Activated CD4-positive, alpha-beta T cell treated with anti-CD3 and anti-CD28 coated beads, Interleukin-2, Interleukin-4, amounts not matched to agents 100 ng/mL and 50 ng/mL, durations not matched to agents 16 hours and 8 hours (primary cell): ENCODE results near the gene GABRP.
"Not testable (repeated sequence)": the region's sequence is repeated elsewhere in the genome, so short reads cannot be mapped to it uniquely, and the experiment has no call there.

Experiments used
- DNase-seq: peaks from one replicate; pipeline ENCODE4 v3.0.0-alpha.2; 2020; ENCODE audit warnings: low spot score

Gene GABRP

DNA sequence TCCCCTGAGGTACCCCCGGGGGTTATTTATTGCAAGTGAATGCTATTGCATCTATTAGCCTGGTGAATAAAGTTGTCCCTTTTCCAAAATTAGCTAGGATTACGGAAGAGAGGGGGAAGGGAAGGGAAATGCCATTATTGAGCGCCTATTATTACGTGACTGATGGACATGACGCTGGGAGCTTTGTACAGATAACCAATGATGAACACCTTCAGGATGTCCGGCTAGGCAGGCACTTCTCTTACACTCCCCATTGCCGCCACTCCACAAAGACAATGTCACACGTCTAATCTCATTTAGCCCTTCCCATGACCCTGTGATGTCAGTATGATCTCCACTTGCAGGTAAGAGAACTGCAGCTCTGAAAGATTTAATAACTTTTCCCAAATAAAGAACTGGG lies 9.4 kb downstream of the GABRP start:
- DNase-seq, result no peak

DNA sequence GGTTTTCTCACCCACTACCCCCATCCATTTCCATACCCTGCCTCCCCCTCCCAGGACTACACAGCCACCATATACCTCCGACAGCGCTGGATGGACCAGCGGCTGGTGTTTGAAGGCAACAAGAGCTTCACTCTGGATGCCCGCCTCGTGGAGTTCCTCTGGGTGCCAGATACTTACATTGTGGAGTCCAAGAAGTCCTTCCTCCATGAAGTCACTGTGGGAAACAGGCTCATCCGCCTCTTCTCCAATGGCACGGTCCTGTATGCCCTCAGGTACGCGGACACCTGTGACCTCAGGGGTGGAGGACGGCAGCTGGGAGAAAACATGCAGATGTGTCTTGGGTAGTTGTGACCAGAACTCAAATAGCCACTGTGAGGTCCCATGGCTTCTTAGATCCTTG lies 11.6 kb downstream of the GABRP start:
- no peak for DNase-seq

DNA sequence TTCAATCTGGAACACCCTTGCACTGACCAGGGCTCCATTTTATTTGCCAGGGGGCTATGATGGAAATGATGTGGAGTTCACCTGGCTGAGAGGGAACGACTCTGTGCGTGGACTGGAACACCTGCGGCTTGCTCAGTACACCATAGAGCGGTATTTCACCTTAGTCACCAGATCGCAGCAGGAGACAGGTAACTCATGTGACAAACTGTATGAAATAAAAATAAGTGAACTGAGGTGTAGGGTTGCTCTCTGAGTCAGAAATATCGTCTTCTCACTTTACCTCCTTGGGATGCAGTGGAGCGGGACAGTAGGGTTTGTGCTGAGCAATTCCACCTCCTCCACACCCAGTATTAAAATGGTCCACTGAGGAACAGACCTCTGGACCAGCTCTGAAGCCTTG lies 22.1 kb downstream of the GABRP start:
- DNase-seq, result no peak

DNA sequence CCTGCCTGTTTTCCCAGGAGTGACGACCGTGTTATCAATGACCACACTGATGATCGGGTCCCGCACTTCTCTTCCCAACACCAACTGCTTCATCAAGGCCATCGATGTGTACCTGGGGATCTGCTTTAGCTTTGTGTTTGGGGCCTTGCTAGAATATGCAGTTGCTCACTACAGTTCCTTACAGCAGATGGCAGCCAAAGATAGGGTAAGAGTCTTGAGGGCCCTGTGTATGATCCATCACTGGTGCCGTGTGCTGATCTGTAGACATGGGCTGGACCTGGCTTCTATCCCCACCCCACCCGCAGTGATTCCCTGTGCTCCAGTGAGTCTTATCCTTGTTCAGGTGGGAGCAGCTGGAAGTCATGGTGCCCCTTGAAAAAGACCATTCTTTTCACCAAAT lies 26.0 kb downstream of the GABRP start:
- no peak for DNase-seq

DNA sequence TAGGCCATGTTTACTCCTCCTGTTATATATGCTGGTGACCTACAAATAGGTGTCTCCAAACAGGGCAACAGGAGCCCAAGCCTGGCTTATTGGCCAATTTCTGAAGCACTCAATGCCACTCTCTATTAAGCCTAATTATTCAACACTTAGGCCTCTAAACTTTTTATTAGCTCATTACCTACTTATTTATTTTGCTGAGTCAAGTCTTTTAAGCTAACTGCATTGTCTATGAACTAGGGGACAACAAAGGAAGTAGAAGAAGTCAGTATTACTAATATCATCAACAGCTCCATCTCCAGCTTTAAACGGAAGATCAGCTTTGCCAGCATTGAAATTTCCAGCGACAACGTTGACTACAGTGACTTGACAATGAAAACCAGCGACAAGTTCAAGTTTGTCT lies 28.2 kb downstream of the GABRP start:
- DNase-seq, result no peak

DNA sequence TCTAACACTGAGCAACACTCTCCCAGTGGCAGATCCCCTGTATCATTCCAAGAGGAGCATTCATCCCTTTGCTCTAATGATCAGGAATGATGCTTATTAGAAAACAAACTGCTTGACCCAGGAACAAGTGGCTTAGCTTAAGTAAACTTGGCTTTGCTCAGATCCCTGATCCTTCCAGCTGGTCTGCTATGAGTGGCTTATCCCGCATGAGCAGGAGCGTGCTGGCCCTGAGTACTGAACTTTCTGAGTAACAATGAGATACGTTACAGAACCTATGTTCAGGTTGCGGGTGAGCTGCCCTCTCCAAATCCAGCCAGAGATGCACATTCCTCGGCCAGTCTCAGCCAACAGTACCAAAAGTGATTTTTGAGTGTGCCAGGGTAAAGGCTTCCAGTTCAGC lies 29.7 kb downstream of the GABRP start:
- DNase-seq, result no peak

DNA sequence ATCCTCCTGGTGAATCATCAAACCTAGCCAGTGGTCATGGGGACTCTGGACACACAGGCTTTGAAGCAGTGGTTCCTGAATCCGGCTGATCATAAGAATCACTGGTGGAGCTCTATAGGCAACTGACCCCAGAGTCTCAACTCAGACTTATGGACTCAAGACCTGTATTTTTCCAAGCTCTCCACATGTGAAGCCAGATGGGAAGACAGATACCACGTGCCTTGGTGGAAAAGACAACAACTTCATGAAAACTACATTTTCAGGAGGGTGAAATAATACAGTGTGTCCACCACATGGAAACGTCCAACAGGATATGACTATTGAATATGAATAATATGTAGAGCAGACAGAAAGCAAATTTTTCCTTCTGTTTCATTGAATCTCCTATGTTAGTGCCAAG lies 33.7 kb downstream of the GABRP start:
- DNase-seq, result no peak

DNA sequence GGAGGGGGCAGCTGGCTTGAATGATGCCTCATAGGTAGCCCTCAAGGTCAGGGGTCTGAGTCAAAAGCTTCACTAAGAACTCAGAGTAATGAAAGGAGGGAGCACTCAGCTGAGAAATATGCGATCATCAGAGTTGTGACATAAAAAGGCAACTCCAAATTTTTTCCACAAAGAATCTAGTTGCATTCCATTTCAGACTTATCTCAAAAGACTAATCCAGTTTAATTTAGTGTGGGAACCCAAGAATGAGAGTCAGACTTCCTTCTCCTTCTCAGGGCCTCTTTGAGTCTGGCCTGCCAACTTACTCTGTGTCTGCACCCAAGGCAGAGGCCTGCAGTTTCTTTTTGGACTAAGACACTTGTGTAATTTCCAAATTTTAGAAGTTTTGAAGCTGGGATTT lies 34.7 kb downstream of the GABRP start:
- DNase-seq, result no peak

DNA sequence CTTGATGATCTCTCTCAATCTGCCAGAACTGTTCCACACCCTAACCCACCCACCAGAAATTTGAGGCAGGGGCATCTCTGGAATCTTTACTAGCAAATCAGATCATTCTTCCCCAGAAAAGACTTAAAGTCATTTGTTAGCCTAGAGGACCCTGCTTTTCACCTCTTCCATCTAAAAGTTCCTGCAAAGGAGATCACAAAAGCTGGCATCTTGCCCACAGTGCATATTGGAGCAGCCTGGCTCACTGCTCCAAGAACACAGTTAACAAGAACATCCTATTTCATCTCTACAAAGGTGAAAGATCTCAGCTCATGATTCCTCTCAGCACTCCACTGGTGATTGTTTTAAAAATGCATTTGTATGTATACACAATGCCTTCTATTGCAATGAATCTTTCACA lies 36.3 kb downstream of the GABRP start:
- DNase-seq, result no peak

DNA sequence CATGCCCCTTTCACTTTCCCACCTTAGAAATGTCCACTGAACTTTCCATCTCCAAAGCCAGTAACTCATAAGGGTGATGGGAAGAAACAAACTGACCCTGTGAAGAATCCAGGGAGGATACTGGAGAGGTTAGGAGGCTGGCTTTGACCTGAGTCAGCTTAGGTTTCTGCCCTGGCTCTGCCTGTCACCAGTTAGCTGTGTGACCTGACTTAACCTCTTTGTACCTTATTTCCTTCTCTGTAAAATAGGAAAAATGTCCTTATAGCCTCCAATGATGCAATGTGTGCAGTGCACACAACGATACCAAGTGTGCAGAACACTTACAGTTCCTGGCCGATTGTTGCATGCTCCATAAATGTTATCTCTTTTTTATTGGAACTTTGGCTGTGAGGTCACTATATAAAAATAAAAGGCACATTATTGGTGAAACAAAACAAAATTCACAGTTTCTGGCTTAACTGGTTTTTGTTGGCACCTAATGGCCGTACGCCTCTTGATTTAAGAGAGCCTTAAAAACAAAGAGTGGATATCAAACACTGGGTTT lies 37.8 kb downstream of the GABRP start:
- no peak for DNase-seq

DNA sequence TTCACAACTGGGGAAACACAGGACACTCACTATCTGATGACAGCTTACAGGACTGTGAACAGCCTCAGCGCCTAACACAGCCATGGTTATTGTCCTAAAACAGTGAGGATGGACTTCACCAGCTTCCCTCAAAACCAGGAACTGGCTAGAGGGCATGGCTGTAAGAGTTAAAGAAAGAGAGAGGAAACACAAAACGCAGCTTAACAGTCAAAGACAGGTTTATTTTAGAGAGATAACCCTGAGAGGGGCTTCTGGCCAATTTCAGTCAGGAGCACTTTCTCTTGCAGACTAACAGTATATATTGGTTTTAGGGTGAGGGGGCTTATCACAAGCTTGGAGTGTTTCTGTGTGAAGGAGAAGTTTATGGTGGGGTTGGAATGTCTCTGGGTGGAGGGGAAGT lies 42.6 kb downstream of the GABRP start:
- DNase-seq, result no peak

DNA sequence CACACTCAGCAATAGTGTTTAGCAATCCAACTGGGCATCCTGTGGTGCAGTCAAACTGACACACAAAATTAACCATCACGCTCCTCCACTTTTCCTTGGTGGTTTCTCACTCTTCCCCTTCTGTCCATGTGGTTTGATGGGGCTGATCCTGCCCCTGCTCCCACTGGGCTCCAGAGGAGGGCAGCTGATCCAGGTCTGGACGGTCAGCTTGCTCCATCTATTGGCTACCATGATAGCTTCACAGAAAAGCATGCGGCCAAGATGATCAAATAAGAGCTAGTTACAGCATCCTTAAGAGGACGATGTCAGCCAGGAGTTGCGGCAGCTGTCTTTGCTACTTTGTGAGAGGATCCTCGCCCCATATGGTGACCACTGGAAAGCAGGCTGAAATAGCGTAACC lies 48.7 kb downstream of the GABRP start:
- DNase-seq, result no peak

DNA sequence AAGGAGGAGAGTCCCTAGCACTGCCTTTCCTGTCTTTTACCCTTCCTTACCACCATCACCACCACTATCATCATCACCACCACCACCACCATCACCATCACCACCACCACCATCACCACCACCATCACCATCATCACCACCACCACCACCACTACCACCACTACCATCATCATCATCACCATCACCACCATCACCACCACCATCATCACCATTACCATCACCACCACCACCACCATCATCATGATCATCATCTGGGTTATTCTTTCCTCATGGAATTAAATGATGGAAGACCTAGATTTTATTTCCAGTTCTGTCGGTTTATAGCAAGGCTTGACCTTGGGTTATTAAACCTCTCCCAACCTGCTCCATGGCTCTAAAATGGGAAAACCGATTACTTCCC lies 50.5 kb downstream of the GABRP start:
- DNase-seq, result not testable (repeated sequence)

DNA sequence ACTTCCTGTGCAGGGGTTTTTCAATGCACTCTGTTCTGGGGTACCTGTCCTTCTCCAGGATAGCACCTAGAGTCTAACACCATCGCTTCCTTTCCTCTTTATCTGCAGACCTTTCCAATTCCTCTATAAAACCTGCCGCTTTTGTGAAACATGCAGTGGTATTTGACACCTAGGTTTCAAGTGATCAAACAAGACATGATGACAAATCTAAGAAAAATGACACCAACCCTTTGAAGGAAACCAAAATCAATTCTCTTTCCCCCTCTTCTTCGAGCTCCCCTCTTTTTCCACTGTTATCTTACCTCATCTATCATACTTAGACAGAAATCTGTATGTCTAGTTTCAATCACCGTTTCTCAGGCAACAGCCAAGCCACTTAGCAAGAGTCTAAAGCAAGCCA lies 52.7 kb downstream of the GABRP start:
- no peak for DNase-seq

DNA sequence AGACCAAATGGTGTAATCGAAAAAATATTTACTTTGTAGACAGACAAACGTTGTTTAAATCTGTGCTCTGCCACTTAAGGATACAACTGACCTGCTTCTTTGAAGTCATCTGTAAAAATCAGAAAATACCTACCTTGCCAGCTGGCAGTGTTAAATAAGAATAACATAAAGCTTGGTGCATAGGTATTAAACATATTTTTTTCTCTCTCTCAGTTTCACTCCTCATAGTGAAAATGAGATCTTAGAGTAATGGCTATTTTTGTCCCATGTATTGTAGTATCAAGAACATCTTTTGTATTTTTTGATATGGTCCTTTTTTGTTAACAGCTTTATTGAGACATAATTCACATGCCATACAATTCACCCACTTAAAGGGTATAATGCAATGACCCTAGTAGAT lies 60.3 kb downstream of the GABRP start:
- DNase-seq, result no peak

DNA sequence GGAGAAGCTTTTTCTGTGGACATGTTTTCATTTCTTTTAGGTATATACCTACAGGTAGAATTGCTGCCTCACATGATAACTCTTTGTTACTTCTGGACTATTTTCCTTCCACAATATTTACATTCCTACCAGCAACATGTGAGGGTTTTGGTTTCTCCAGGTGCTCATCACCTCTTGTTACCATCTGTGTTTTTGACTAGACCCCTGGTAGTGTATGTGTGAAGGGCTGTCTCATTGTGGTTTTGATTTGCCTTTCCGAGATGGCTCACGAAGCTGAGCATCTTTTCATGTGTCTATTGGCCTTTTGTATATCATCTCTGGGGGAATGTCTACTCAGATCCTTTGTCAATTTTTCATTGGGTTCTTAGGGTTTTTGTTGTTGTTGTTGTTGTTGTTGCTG lies 61.1 kb downstream of the GABRP start:
- no peak for DNase-seq

DNA sequence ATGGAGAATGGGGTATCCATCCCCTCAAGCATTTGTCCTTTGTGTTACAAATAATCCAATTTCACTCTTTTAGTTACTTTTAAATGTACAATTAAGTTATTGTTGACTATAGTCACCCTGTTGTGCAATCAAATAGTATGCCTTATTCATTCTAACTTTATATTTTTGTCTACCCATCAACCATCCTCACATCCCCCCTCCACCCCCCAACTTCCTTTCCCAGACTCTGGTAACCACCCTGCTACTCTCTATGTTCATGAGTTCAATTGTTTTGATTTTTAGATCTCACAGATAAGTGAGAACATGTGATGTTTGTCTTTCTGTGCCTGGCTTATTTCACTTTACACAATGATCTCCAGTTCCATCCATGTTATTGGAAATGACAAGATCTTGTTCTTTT lies 62.9 kb downstream of the GABRP start:
- no peak for DNase-seq

DNA sequence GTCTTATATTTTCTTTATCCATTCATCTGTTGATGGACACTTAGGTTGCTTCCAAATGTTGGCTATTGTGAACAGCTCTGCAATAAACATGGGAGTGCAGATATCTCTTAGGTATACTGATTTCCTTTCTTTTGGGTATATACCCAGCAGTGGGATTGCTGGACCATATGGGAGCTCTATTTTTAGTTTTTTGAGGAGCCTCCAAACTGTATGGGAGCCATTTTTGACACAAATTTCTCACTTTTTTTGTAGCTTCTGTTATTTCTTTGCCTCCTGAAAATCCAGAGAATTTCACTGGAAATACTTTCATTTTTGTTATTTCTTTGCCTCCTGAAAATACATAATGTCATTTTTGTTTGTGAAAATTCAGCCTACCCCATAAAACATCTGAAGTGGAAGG lies 63.3 kb downstream of the GABRP start:
- no peak for DNase-seq

DNA sequence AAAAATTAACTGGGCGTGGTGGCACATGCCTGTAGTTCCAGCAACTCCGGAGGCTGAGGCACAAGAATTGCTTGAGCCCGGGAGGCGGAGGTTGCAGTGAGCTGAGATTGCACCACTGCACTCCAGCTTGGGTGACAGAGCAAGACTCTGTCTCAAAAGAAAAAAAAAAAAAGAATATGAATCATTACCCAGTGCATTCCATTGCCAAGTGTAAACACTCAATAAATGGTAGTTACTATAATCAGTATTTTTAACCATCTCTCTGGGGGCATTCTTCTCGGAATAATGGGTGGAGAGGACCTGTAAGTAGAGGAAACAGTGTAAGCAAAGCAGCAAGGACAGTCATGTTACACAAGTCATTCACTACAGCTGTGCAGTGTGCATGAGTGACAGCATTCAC lies 64.5 kb downstream of the GABRP start:
- DNase-seq, result no peak

DNA sequence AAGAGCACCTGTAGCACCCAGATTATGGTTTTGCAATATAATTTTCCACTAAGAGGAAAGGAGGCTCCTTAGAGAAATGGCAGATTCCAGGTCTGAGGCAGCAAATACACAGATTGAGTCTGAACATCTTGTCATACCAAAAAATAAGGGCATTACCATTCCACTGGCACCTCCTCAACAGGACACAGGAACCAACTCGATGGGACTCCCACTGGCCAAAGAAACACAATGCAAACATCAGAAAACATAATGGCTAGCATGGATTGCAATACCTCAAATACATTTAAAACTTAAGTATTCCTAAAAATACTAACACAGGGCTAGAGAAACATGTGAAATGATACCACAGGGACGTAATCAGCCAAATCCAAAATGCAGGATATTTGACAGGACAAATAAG lies 65.8 kb downstream of the GABRP start:
- DNase-seq, result no peak

DNA sequence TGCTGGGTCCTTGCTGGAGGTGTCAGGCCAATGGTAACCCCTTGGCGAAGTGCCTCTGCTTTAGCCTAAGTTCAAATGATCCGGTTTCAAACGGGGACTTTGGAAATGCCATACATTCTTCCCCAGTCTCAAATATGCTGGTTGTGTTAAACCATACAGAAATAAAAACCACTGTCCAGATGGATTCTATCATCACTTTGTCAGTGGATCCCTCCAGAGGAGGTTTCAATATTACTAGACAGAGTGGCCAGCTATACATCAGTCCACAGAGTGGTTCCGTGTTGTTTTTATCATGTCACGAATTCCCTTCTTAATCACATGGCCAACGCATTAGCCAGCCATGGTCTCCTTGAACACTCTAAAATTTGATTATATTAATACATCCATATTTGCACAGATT lies 71.0 kb downstream of the GABRP start:
- no peak for DNase-seq

DNA sequence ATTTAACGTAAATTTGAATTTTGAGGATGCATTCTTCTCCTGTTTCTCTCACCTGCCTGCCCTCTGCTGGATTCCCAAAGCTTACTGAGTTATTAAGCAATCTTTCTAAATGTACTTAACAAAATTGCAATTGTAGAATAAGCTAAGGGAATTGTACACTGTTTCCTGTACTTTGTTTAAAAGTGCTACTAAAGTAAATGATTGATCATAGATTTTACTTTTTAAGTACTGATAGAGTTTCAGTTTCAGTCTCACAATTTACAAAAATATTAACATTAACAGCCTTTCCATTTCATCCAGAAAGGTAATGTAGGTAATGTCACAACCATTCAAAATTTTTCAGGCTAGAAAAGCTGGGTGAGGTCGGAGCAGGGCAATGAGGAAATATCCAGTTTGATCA lies 73.5 kb downstream of the GABRP start:
- no peak for DNase-seq

DNA sequence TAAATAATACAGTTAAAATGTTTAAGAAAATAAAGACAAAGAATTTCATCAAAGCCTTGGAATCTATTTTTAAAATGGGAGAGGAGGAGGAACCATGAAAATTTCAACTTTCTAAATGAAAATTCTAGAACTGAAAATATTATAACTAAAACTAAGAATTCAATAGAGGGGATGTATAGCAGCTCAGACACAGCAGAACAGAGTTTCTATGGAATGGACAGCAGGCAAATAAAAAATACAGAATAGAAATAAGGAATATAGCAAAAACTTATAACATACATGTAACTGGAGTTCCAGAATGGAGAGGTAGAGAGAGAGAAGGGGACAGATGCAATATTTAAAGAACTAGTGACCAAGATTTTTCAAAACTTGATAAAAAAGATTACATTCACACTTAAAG lies 76.9 kb downstream of the GABRP start:
- DNase-seq, result no peak

DNA sequence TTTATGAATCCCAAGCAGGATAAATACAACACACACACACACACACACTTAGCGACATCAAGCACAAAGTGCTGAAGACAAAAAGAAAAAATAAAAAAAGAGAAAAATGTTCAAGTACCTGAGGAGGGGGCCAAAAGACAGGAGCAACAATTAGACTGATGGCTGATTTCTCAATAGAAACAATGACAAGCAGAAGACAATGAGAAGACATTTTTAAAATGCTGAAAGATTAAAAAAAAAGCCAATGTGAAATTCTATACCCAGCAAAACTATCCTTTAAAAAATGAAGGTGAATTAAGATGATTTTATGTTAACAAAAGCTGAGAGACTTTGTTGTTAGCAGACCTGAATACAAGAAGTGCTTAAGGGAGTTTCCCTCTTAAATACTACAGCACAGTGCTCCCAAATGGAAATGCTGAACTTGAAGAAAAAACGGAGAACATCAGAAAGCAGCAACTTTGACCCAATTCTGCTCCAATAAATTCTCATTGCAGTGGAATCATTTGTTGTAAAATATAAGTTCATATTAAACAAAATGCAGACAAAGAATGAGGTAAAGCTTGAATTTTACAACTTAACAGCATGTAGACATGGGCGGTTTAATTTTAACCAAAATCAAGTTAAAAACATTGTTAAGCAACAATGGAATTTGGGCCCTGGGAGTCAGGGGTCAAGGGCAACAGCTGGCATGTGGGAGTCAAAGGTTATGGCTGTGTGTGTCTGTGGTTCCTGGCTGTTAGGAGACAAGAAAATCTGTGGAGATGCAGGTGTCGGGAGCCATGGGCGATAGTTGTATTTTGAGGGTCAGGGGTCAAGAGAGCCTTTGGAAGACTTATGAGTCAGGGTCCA lies 77.5 kb downstream of the GABRP start:
- no peak for DNase-seq

DNA sequence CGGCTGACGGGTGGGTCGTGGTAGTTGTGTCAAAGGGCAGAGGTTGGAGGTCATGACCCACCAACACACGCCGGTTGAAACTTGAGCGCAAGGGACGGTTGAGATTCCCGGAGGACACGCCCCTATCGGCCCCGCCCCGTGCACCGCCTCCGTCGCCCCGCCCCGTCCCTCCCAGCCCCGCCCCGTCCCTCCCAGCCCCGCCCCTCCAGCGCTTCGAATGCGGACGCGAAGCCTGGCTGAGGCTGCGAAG lies 78.1 kb downstream of the GABRP start:
- no peak for DNase-seq
